Neural progenitor cell (in vitro differentiated cells): ENCODE results near the gene KLF6. TPM values are rescaled to one million over a fixed set of nuclear protein-coding genes. Genes with fewer than 3 reads are reported as not detected.

ENCODE experiments used
- DNase-seq: peaks from one replicate; pipeline ENCODE4 v3.0.0-alpha.2; 2016; ENCODE audit warnings: low spot score
- H2AFZ ChIP-seq: fragments of 200-600 bp; sonication (generic); replicated peaks from 2 replicates; pipeline ENCODE4 v1.6.1; 2016; ENCODE audit warnings: antibody characterized with exemption
- H3F3A ChIP-seq: fragments of 200-600 bp; sonication (generic); 2 replicates; pipeline ENCODE4 v1.6.1; 2016; ENCODE audit warnings: antibody characterized with exemption, low read depth
- H3K27ac ChIP-seq: fragments of 200-600 bp; sonication (generic); 2 replicates; pipeline ENCODE4 v1.5.1; 2016; ENCODE audit warnings: mild to moderate bottlenecking
- H3K27me3 ChIP-seq: fragments of 200-600 bp; sonication (generic); 2 replicates; pipeline ENCODE4 v1.6.1; 2016; ENCODE audit warnings: mild to moderate bottlenecking, moderate library complexity
- H3K36me3 ChIP-seq: fragments of 200-600 bp; sonication (generic); 2 replicates; pipeline ENCODE4 v1.5.1; 2016
- H3K4me1 ChIP-seq: fragments of 200-600 bp; sonication (generic); 2 replicates; pipeline ENCODE4 v1.6.1; 2016; ENCODE audit warnings: mixed run types
- H3K4me2 ChIP-seq: fragments of 200-600 bp; sonication (generic); 2 replicates; pipeline ENCODE4 v1.6.1; 2016
- H3K4me3 ChIP-seq: fragments of 200-600 bp; sonication (generic); 2 replicates; pipeline ENCODE4 v1.5.1; 2016
- H3K79me2 ChIP-seq: fragments of 200-600 bp; sonication (generic); 2 replicates; pipeline ENCODE4 v1.6.1; 2016; ENCODE audit warnings: low read depth
- H3K9ac ChIP-seq: fragments of 200-600 bp; sonication (generic); 2 replicates; pipeline ENCODE4 v1.6.1; 2016
- H3K9me3 ChIP-seq: fragments of 200-600 bp; sonication (generic); 2 replicates; pipeline ENCODE4 v1.5.1; 2016; ENCODE audit warnings: low read depth
- H4K20me1 ChIP-seq: fragments of 200-600 bp; sonication (generic); 2 replicates; pipeline ENCODE4 v1.6.1; 2016; ENCODE audit warnings: low read depth
- H3K27ac Mint-ChIP-seq: 3 replicates; pipeline ENCODE4 v1.8.0; 2021; ENCODE audit warnings: mixed read lengths
- H3K27me3 Mint-ChIP-seq: 2 replicates; pipeline ENCODE4 v1.8.0; 2022; ENCODE audit warnings: low read depth, mild to moderate bottlenecking, inconsistent platforms, moderate library complexity, mixed read lengths; ENCODE audit not compliant: insufficient read depth
- H3K36me3 Mint-ChIP-seq: 3 replicates; pipeline ENCODE4 v1.8.0; 2021; ENCODE audit warnings: mixed read lengths
- H3K4me1 Mint-ChIP-seq: 3 replicates; pipeline ENCODE4 v1.8.0; 2021; ENCODE audit warnings: mixed read lengths
- H3K4me3 Mint-ChIP-seq: 3 replicates; pipeline ENCODE4 v1.8.0; 2021; ENCODE audit warnings: mild to moderate bottlenecking, moderate library complexity, mixed read lengths
- H3K9me3 Mint-ChIP-seq: 3 replicates; pipeline ENCODE4 v1.8.0; 2020; ENCODE audit warnings: mixed read lengths
- CTCF ChIP-seq: fragments of 200-600 bp; sonication (generic); IDR thresholded peaks from 2 replicates; pipeline ENCODE4 v1.5.1; 2017; ENCODE audit warnings: antibody characterized with exemption, mild to moderate bottlenecking
- EZH2 ChIP-seq: fragments of 200-600 bp; sonication (generic); IDR thresholded peaks from 2 replicates; pipeline ENCODE4 v1.6.1; 2017; ENCODE audit warnings: antibody characterized with exemption, mild to moderate bottlenecking, moderate library complexity
- EZH2phosphoT487 ChIP-seq: fragments of 200-600 bp; sonication (generic); IDR thresholded peaks from 2 replicates; pipeline ENCODE4 v1.6.1; 2017; ENCODE audit warnings: antibody characterized with exemption
- total RNA-seq: library from RNA; depleted of rRNA; stranded (reverse); fragments of >200 nt; gene quantifications from 2 replicates; pipeline ENCODE4 v1.2.3, GENCODE V29; 2015; ENCODE audit warnings: low replicate concordance

The KLF6 gene
- total RNA-seq, 1 donor from 2014 or later = 11.9 TPM

GRCh38 chr10:3812141-3812540 lies 27.1 kb upstream of the KLF6 start:
- H3K9me3 ChIP-seq = no peaks in the 10 kb centered on the region
- no peak for TF ChIP-seq EZH2
- TF ChIP-seq CTCF = no peak
- TF ChIP-seq EZH2phosphoT487 = no peak
- no peak overlapping the region for H3K4me2 ChIP-seq
- no peak overlapping the region for H2AFZ ChIP-seq
- no peak overlapping the region for H3K4me3 ChIP-seq
- peaks cover 36% of the 10 kb centered on the region for H3K4me1 Mint-ChIP-seq
- no peaks in the 10 kb centered on the region for H3K27me3 ChIP-seq
- H3K79me2 ChIP-seq = no peaks in the 10 kb centered on the region
- H4K20me1 ChIP-seq = no peaks in the 10 kb centered on the region
- no peaks in the 10 kb centered on the region for H3K36me3 ChIP-seq
- H3K27ac ChIP-seq = no peak overlapping the region
- no peak for DNase-seq
- no peak overlapping the region for H3K4me3 Mint-ChIP-seq
- peaks cover 9% of the 10 kb centered on the region for H3K27me3 Mint-ChIP-seq
- no peaks in the 10 kb centered on the region for H3K4me1 ChIP-seq
- H3F3A ChIP-seq = no peaks in the 10 kb centered on the region
- no peaks in the 10 kb centered on the region for H3K36me3 Mint-ChIP-seq
- no peak overlapping the region for H3K9ac ChIP-seq
- H3K27ac Mint-ChIP-seq = peak overlapping the region; percentile 36
- H3K9me3 Mint-ChIP-seq = peaks cover 3% of the 10 kb centered on the region

- H3K79me2 ChIP-seq = no peaks in the 10 kb centered on the region
- H3K4me3 ChIP-seq = no peak overlapping the region
- DNase-seq = no peak
- Mint-ChIP-seq H3K4me3 (no peak overlapping the region), H3K4me1 (peaks cover 41% of the 10 kb centered on the region), H3K9me3 (peaks cover 3% of the 10 kb centered on the region), H3K27me3 (peaks cover 9% of the 10 kb centered on the region), H3K36me3 (no peaks in the 10 kb centered on the region), H3K27ac (no peak overlapping the region)
- H3K27me3 ChIP-seq = no peaks in the 10 kb centered on the region
- H3K36me3 ChIP-seq = no peaks in the 10 kb centered on the region
- H3K9me3 ChIP-seq = no peaks in the 10 kb centered on the region
- no peak overlapping the region for H2AFZ ChIP-seq
- H3K4me2 ChIP-seq = no peak overlapping the region
- no peak overlapping the region for H3K9ac ChIP-seq
- no peaks in the 10 kb centered on the region for H3K4me1 ChIP-seq
- H3F3A ChIP-seq = no peaks in the 10 kb centered on the region
- no peak overlapping the region for H3K27ac ChIP-seq
- no peaks in the 10 kb centered on the region for H4K20me1 ChIP-seq
- no peak for TF ChIP-seq CTCF
- no peak for TF ChIP-seq EZH2
- TF ChIP-seq EZH2phosphoT487 = no peak
Observed at GRCh38 chr10:3811291-3811870, 26.4 kb upstream of the KLF6 start.

- peaks cover 3% of the 10 kb centered on the region for H3K27me3 Mint-ChIP-seq
- peak overlapping the region; percentile 11 for H3K27ac Mint-ChIP-seq
- H3K36me3 Mint-ChIP-seq = no peaks in the 10 kb centered on the region
- Histone ChIP-seq H3K27me3 (no peaks in the 10 kb centered on the region), H3K27ac (no peak overlapping the region), H3K79me2 (no peaks in the 10 kb centered on the region), H3F3A (no peaks in the 10 kb centered on the region), H4K20me1 (no peaks in the 10 kb centered on the region), H3K36me3 (no peaks in the 10 kb centered on the region), H3K4me3 (no peak overlapping the region), H2AFZ (no peak overlapping the region), H3K4me1 (no peaks in the 10 kb centered on the region), H3K4me2 (no peak overlapping the region), H3K9ac (no peak overlapping the region), H3K9me3 (no peaks in the 10 kb centered on the region)
- no peak overlapping the region for H3K4me3 Mint-ChIP-seq
- TF ChIP-seq CTCF (no peak), EZH2phosphoT487 (no peak), EZH2 (no peak)
- DNase-seq = no peak
- H3K4me1 Mint-ChIP-seq = peaks cover 55% of the 10 kb centered on the region
- H3K9me3 Mint-ChIP-seq = no peaks in the 10 kb centered on the region
Observed at GRCh38 chr10:3808689-3809199, 23.7 kb upstream of the KLF6 start.
